Measurements from ENCODE around the gene GDPD4. TPM values are rescaled to one million over a fixed set of nuclear protein-coding genes. Genes with fewer than 3 reads are reported as not detected.

Gene GDPD4
- polyA plus RNA-seq, 2 of the 4 experiments (the other 2 are of a cell fraction): not detected

DNA sequence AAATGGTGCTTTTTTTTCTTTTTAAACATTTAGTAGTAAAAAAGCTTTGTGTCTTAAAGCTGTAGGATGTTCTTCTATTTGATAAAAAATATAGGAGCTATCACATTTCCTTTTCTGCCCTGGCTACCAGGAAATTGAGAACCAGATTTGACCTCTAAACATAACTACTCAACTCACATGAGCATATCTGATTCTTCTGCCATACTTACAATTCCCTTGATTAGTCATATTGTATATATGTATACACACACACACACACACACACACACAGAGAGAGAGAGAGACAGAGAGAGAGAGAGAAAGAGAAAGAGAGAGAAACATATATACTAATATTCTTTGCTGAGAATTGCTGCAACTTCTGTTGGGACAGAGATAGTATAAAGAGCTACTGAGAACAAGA lies 23.0 kb upstream of the GDPD4 start:
- Histone ChIP-seq H3K27ac (no peak overlapping the region), H3K4me2 (no peak overlapping the region), H3K4me3 (no peak overlapping the region), H3K9me3 (no peaks in the 10 kb centered on the region), H3K4me1 (no peaks in the 10 kb centered on the region)
- ChIA-PET POLR2A (no interaction called here), CTCF (interaction anchor here (0.9 to 1.1 kb wide), 2 partner anchors 10 to 197 kb away, joined by 3 read pairs; no protein-coding TSS in a partner anchor)
- no peak for FAIRE-seq
- DNase-seq (ENCODE audit: low read depth in 1 of 2, low spot score in 1 of 2): no peak
- no peak for ATAC-seq
- no peak for TF ChIP-seq PBX3 (IDR thresholded peaks at IDR 0.05)
- TF ChIP-seq, protein P1, sequence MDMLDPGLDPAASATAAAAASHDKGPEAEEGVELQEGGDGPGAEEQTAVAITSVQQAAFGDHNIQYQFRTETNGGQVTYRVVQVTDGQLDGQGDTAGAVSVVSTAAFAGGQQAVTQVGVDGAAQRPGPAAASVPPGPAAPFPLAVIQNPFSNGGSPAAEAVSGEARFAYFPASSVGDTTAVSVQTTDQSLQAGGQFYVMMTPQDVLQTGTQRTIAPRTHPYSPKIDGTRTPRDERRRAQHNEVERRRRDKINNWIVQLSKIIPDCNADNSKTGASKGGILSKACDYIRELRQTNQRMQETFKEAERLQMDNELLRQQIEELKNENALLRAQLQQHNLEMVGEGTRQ (IDR thresholded peaks at IDR 0.05): no peak
- TF ChIP-seq, protein P2, sequence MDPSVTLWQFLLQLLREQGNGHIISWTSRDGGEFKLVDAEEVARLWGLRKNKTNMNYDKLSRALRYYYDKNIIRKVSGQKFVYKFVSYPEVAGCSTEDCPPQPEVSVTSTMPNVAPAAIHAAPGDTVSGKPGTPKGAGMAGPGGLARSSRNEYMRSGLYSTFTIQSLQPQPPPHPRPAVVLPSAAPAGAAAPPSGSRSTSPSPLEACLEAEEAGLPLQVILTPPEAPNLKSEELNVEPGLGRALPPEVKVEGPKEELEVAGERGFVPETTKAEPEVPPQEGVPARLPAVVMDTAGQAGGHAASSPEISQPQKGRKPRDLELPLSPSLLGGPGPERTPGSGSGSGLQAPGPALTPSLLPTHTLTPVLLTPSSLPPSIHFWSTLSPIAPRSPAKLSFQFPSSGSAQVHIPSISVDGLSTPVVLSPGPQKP (IDR thresholded peaks at IDR 0.05; ENCODE audit: low read depth, low read length): no peak
- TF ChIP-seq EHMT2 (IDR thresholded peaks at IDR 0.05; ENCODE audit: low read depth): no peak
- TF ChIP-seq, protein P3, sequence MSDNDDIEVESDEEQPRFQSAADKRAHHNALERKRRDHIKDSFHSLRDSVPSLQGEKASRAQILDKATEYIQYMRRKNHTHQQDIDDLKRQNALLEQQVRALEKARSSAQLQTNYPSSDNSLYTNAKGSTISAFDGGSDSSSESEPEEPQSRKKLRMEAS (IDR thresholded peaks at IDR 0.05): no peak
- no peak for TF ChIP-seq CEBPB (IDR thresholded peaks at IDR 0.05)
- TF ChIP-seq EHF (CRISPR knock-in tag; IDR thresholded peaks at IDR 0.05): no peak
- no peak for TF ChIP-seq KDM1A (IDR thresholded peaks at IDR 0.05; ENCODE audit: low read depth)
- no peak for TF ChIP-seq RAD21 (conservative IDR thresholded peaks at IDR 0.05 in 1 of 2, IDR thresholded peaks at IDR 0.05 in 1 of 2)
- no peak for TF ChIP-seq POLR2A (IDR thresholded peaks at IDR 0.05; ENCODE audit: low read length)

- FAIRE-seq (no peak), ATAC-seq (no peak), DNase-seq (ENCODE audit: low read depth in 1 of 2, low spot score in 1 of 2) (no peak)
- H3K4me3 ChIP-seq: no peak overlapping the region
- TF ChIP-seq, protein P4, sequence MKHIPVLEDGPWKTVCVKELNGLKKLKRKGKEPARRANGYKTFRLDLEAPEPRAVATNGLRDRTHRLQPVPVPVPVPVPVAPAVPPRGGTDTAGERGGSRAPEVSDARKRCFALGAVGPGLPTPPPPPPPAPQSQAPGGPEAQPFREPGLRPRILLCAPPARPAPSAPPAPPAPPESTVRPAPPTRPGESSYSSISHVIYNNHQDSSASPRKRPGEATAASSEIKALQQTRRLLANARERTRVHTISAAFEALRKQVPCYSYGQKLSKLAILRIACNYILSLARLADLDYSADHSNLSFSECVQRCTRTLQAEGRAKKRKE (CRISPR knock-in tag; IDR thresholded peaks at IDR 0.05; ENCODE audit: low read depth): no peak
- TF ChIP-seq JUN (IDR thresholded peaks at IDR 0.05) (no peak), NR3C1 (IDR thresholded peaks at IDR 0.05) (no peak), ZNF302 (CRISPR knock-in tag; IDR thresholded peaks at IDR 0.05) (no peak), RCOR1 (IDR thresholded peaks at IDR 0.05; ENCODE audit: low read depth, low read length) (no peak), RFX5 (IDR thresholded peaks at IDR 0.05) (no peak), POLR2AphosphoS2 (conservative IDR thresholded peaks at IDR 0.05; ENCODE audit: low read length) (no peak), HOXB5 (CRISPR knock-in tag; IDR thresholded peaks at IDR 0.05) (no peak)
- POLR2A ChIA-PET: no interaction called here
- no peaks in the 10 kb centered on the region for H3K9me3 ChIP-seq
- no peak overlapping the region for H3K4me2 ChIP-seq
- H3K4me1 ChIP-seq: no peaks in the 10 kb centered on the region
- CTCF ChIA-PET: interaction anchor here (0.7 to 1.1 kb wide), 3 partner anchors 135 to 288 kb away, joined by 3 read pairs; no protein-coding TSS in a partner anchor
- no peak overlapping the region for H3K27ac ChIP-seq
- WGBS (ENCODE audit: missing lambda C conversion rate): 75% methylated on average over 2 of the region's 2 CpGs
These were observed 21.6 kb upstream of the GDPD4 start for GRCh38 chr11:77322926-77323590.

DNA sequence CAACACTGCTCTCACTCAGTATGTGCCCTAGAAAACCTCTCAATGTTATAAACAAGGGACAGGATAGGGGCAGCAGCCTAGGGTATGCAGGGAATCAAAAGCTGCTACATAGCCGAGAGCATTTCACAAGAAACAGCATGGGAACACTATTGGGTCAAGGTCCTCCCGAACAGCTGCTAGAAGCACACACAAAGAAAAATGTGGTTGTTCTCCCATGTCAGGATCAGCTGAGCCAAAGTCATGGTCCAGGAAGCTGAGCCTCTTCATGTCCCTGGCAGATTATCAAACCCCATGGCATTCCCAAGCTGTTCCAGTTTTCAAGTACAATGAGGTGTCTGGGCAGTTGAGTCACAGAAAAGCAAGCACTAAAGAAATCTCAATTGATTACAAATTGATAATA lies 21.0 kb upstream of the GDPD4 start:
- FAIRE-seq: no peak
- POLR2A ChIA-PET: no interaction called here
- H3K4me1 ChIP-seq: no peaks in the 10 kb centered on the region
- no peak for DNase-seq (ENCODE audit: low read depth in 1 of 2, low spot score in 1 of 2)
- ATAC-seq: no peak
- no peaks in the 10 kb centered on the region for H3K9me3 ChIP-seq
- H3K4me3 ChIP-seq: no peak overlapping the region
- no peak overlapping the region for H3K4me2 ChIP-seq
- 98% methylated on average over 2 of the region's 2 CpGs for WGBS (ENCODE audit: missing lambda C conversion rate)
- no peak overlapping the region for H3K27ac ChIP-seq
- CTCF ChIA-PET: interaction anchor here (0.6 to 1.1 kb wide), 5 partner anchors 32 to 289 kb away, joined by 3 read pairs; no protein-coding TSS in a partner anchor
- no peak for TF ChIP-seq MYC (IDR thresholded peaks at IDR 0.05; ENCODE audit: borderline replicate concordance, low read length)
- TF ChIP-seq HOXA7 (CRISPR knock-in tag; IDR thresholded peaks at IDR 0.05): no peak
- no peak for TF ChIP-seq HDAC2 (IDR thresholded peaks at IDR 0.05)
- no peak for TF ChIP-seq RCOR1 (IDR thresholded peaks at IDR 0.05; ENCODE audit: low read depth, low read length)
- TF ChIP-seq NPAS2 (CRISPR knock-in tag; IDR thresholded peaks at IDR 0.05; ENCODE audit: borderline replicate concordance): no peak
- TF ChIP-seq NR3C1 (IDR thresholded peaks at IDR 0.05): no peak
- TF ChIP-seq ZNF302 (CRISPR knock-in tag; IDR thresholded peaks at IDR 0.05): no peak
- TF ChIP-seq HEYL (CRISPR knock-in tag; IDR thresholded peaks at IDR 0.05): no peak
- no peak for TF ChIP-seq CTCF (IDR thresholded peaks at IDR 0.05)
- TF ChIP-seq, protein P4 (CRISPR knock-in tag; IDR thresholded peaks at IDR 0.05; ENCODE audit: low read depth): no peak
- no peak for TF ChIP-seq RARB (CRISPR knock-in tag; IDR thresholded peaks at IDR 0.05)
- TF ChIP-seq, protein P2 (IDR thresholded peaks at IDR 0.05; ENCODE audit: low read depth, low read length): no peak
